ENCODE data around the gene PHOX2B. TPM values are rescaled to one million over a fixed set of nuclear protein-coding genes. Genes with fewer than 3 reads are reported as not detected.

Gene PHOX2B
- total and polyA plus RNA-seq, 7 experiments from 2014 or later = not detected

GRCh38 chr4:41757521-41758156, 9.1 kb upstream of the PHOX2B start:
- Mint-ChIP-seq H3K27ac (no peak overlapping the region), H3K36me3 (peaks cover 0 to 3% (median 0%) of the 10 kb centered on the region in 5 donors), H3K9me3 (peaks cover 0 to 12% (median 2%) of the 10 kb centered on the region in 11 donors), H3K27me3 (peaks cover 41 to 71% (median 60%) of the 10 kb centered on the region in 5 donors), H3K4me3 (no peak overlapping the region), H3K4me1 (no peaks in the 10 kb centered on the region)
- H3K36me3 ChIP-seq (ENCODE audit: control insufficient read depth in 2 of 3, insufficient read depth in 3 of 3, low read length in 3 of 3) = no peaks in the 10 kb centered on the region
- ChIA-PET POLR2A (no interaction called here), CTCF (no interaction called here)
- H3K9me3 ChIP-seq (ENCODE audit: control insufficient read depth in 2 of 3, low read length in 3 of 3) = no peaks in the 10 kb centered on the region
- no peaks in the 10 kb centered on the region for H3K4me1 ChIP-seq (ENCODE audit: control insufficient read depth in 2 of 2, insufficient read depth in 2 of 2, low read length in 2 of 2)
- no peak overlapping the region for H3K27ac ChIP-seq (ENCODE audit: low read depth, low read length)
- no peak for DNase-seq
- H3K27me3 ChIP-seq (ENCODE audit: control insufficient read depth in 2 of 2, insufficient read depth in 2 of 2, low read length in 2 of 2) = peaks cover 1 to 4% of the 10 kb centered on the region in 2 donors
- ATAC-seq = no peak
- intact Hi-C loops (cut with micrococcal nuclease) = no loop called here
- H3K4me3 ChIP-seq (ENCODE audit: low read length) = no peak overlapping the region

GRCh38 chr4:41753942-41754341, 5.4 kb upstream of the PHOX2B start:
- H3K27me3 Mint-ChIP-seq = peaks cover 67 to 79% (median 76%) of the 10 kb centered on the region in 5 donors
- Histone ChIP-seq H3K4me1 (ENCODE audit: control insufficient read depth in 2 of 2, insufficient read depth in 2 of 2, low read length in 2 of 2) (no peaks in the 10 kb centered on the region), H3K36me3 (ENCODE audit: control insufficient read depth in 2 of 3, insufficient read depth in 3 of 3, low read length in 3 of 3) (no peaks in the 10 kb centered on the region), H3K9me3 (ENCODE audit: control insufficient read depth in 2 of 3, low read length in 3 of 3) (no peaks in the 10 kb centered on the region), H3K27me3 (ENCODE audit: control insufficient read depth in 2 of 2, insufficient read depth in 2 of 2, low read length in 2 of 2) (peaks cover 4 to 5% of the 10 kb centered on the region in 2 donors), H3K27ac (ENCODE audit: low read depth, low read length) (no peak overlapping the region), H3K4me3 (ENCODE audit: low read length) (no peak overlapping the region)
- peaks cover 0 to 5% (median 0%) of the 10 kb centered on the region in 5 donors for H3K36me3 Mint-ChIP-seq
- no peak overlapping the region for H3K4me3 Mint-ChIP-seq
- ATAC-seq = no peak
- ChIA-PET POLR2A (no interaction called here), CTCF (no interaction called here)
- no peak overlapping the region for H3K27ac Mint-ChIP-seq
- DNase-seq = no peak
- peaks cover 0 to 6% (median 0%) of the 10 kb centered on the region in 11 donors for H3K9me3 Mint-ChIP-seq
- H3K4me1 Mint-ChIP-seq = peaks cover 0 to 3% (median 0%) of the 10 kb centered on the region in 7 donors
- intact Hi-C loops (cut with micrococcal nuclease) = no loop called here

- Histone ChIP-seq H3K27me3 (ENCODE audit: control insufficient read depth in 2 of 2, insufficient read depth in 2 of 2, low read length in 2 of 2) (peaks cover 5 to 12% of the 10 kb centered on the region in 2 donors), H3K4me3 (ENCODE audit: low read length) (no peak overlapping the region), H3K9me3 (ENCODE audit: control insufficient read depth in 2 of 3, low read length in 3 of 3) (no peaks in the 10 kb centered on the region), H3K27ac (ENCODE audit: low read depth, low read length) (no peak overlapping the region), H3K4me1 (ENCODE audit: control insufficient read depth in 2 of 2, insufficient read depth in 2 of 2, low read length in 2 of 2) (no peaks in the 10 kb centered on the region), H3K36me3 (ENCODE audit: control insufficient read depth in 2 of 3, insufficient read depth in 3 of 3, low read length in 3 of 3) (no peaks in the 10 kb centered on the region)
- ChIA-PET CTCF (no interaction called here), POLR2A (no interaction called here)
- H3K9me3 Mint-ChIP-seq = peaks cover 0 to 6% (median 2%) of the 10 kb centered on the region in 11 donors
- H3K4me1 Mint-ChIP-seq = peaks cover 0 to 6% (median 0%) of the 10 kb centered on the region in 7 donors
- peaks cover 0 to 5% (median 0%) of the 10 kb centered on the region in 5 donors for H3K36me3 Mint-ChIP-seq
- ATAC-seq = no peak
- H3K27me3 Mint-ChIP-seq = peaks cover 74 to 86% (median 83%) of the 10 kb centered on the region in 5 donors
- no peak overlapping the region for H3K4me3 Mint-ChIP-seq
- intact Hi-C loops (cut with micrococcal nuclease) = no loop called here
- H3K27ac Mint-ChIP-seq = no peak overlapping the region
- no peak for DNase-seq
Observed at GRCh38 chr4:41752081-41752836, 3.7 kb upstream of the PHOX2B start.

GRCh38 chr4:41751449-41752061, 3.0 kb upstream of the PHOX2B start:
- Histone ChIP-seq H3K9me3 (ENCODE audit: control insufficient read depth in 2 of 3, low read length in 3 of 3) (no peaks in the 10 kb centered on the region), H3K27ac (ENCODE audit: low read depth, low read length) (no peak overlapping the region), H3K4me1 (ENCODE audit: control insufficient read depth in 2 of 2, insufficient read depth in 2 of 2, low read length in 2 of 2) (no peaks in the 10 kb centered on the region), H3K36me3 (ENCODE audit: control insufficient read depth in 2 of 3, insufficient read depth in 3 of 3, low read length in 3 of 3) (no peaks in the 10 kb centered on the region), H3K27me3 (ENCODE audit: control insufficient read depth in 2 of 2, insufficient read depth in 2 of 2, low read length in 2 of 2) (peaks cover 5 to 12% of the 10 kb centered on the region in 2 donors), H3K4me3 (ENCODE audit: low read length) (no peak overlapping the region)
- DNase-seq (no peak), ATAC-seq (no peak)
- peaks cover 0 to 5% (median 0%) of the 10 kb centered on the region in 5 donors for H3K36me3 Mint-ChIP-seq
- peaks cover 81 to 89% (median 86%) of the 10 kb centered on the region in 5 donors for H3K27me3 Mint-ChIP-seq
- intact Hi-C loops (cut with micrococcal nuclease) = no loop called here
- peaks cover 0 to 6% (median 2%) of the 10 kb centered on the region in 11 donors for H3K9me3 Mint-ChIP-seq
- no peak overlapping the region for H3K4me3 Mint-ChIP-seq
- ChIA-PET CTCF (no interaction called here), POLR2A (no interaction called here)
- H3K4me1 Mint-ChIP-seq = peaks cover 0 to 6% (median 0%) of the 10 kb centered on the region in 7 donors
- H3K27ac Mint-ChIP-seq = no peak overlapping the region

- Mint-ChIP-seq H3K27ac (no peak overlapping the region), H3K36me3 (peaks cover 0 to 5% (median 0%) of the 10 kb centered on the region in 5 donors), H3K9me3 (peaks cover 0 to 9% (median 2%) of the 10 kb centered on the region in 11 donors), H3K27me3 (peaks cover 81 to 90% (median 85%) of the 10 kb centered on the region in 5 donors), H3K4me3 (no peak overlapping the region), H3K4me1 (peaks cover 0 to 6% (median 0%) of the 10 kb centered on the region in 7 donors)
- Histone ChIP-seq H3K27ac (ENCODE audit: low read depth, low read length) (no peak overlapping the region), H3K4me3 (ENCODE audit: low read length) (no peak overlapping the region), H3K4me1 (ENCODE audit: control insufficient read depth in 2 of 2, insufficient read depth in 2 of 2, low read length in 2 of 2) (no peaks in the 10 kb centered on the region), H3K9me3 (ENCODE audit: control insufficient read depth in 2 of 3, low read length in 3 of 3) (no peaks in the 10 kb centered on the region), H3K27me3 (ENCODE audit: control insufficient read depth in 2 of 2, insufficient read depth in 2 of 2, low read length in 2 of 2) (peaks cover 5 to 12% of the 10 kb centered on the region in 2 donors), H3K36me3 (ENCODE audit: control insufficient read depth in 2 of 3, insufficient read depth in 3 of 3, low read length in 3 of 3) (no peaks in the 10 kb centered on the region)
- ChIA-PET CTCF (no interaction called here), POLR2A (no interaction called here)
- ATAC-seq (no peak), DNase-seq (no peak)
- intact Hi-C loops (cut with micrococcal nuclease) = no loop called here
Observed at GRCh38 chr4:41750626-41751448, 2.3 kb upstream of the PHOX2B start.

GRCh38 chr4:41750121-41750625, 1.6 kb upstream of the PHOX2B start:
- intact Hi-C loops (cut with micrococcal nuclease) = no loop called here
- H3K4me3 Mint-ChIP-seq = no peak overlapping the region
- no peaks in the 10 kb centered on the region for H3K36me3 ChIP-seq (ENCODE audit: control insufficient read depth in 2 of 3, insufficient read depth in 3 of 3, low read length in 3 of 3)
- no peaks in the 10 kb centered on the region for H3K9me3 ChIP-seq (ENCODE audit: control insufficient read depth in 2 of 3, low read length in 3 of 3)
- no peaks in the 10 kb centered on the region for H3K4me1 ChIP-seq (ENCODE audit: control insufficient read depth in 2 of 2, insufficient read depth in 2 of 2, low read length in 2 of 2)
- ATAC-seq = no peak
- H3K36me3 Mint-ChIP-seq = peaks cover 0 to 5% (median 0%) of the 10 kb centered on the region in 5 donors
- peaks cover 0 to 9% (median 0%) of the 10 kb centered on the region in 11 donors for H3K9me3 Mint-ChIP-seq
- POLR2A ChIA-PET = no interaction called here
- CTCF ChIA-PET = no interaction called here
- H3K27me3 ChIP-seq (ENCODE audit: control insufficient read depth in 2 of 2, insufficient read depth in 2 of 2, low read length in 2 of 2) = peaks cover 5 to 12% of the 10 kb centered on the region in 2 donors
- H3K27ac ChIP-seq (ENCODE audit: low read depth, low read length) = no peak overlapping the region
- no peak for DNase-seq
- no peak overlapping the region for H3K4me3 ChIP-seq (ENCODE audit: low read length)
- peaks cover 0 to 6% (median 0%) of the 10 kb centered on the region in 7 donors for H3K4me1 Mint-ChIP-seq
- H3K27ac Mint-ChIP-seq = peak overlapping the region in 1 of 9 donors; percentile 18
- H3K27me3 Mint-ChIP-seq = peaks cover 76 to 89% (median 81%) of the 10 kb centered on the region in 5 donors

Data from naive thymus-derived CD4-positive, alpha-beta T cell (primary cell).